ELF-1 (cell line): ENCODE measurements around the gene NAA25.
"Not testable (repeated sequence)": the region's sequence is repeated elsewhere in the genome, so short reads cannot be mapped to it uniquely, and the experiment has no call there.

Experiments
- DNase-seq: peaks from one replicate; pipeline ENCODE4 v3.0.0-alpha.2; 2016; ENCODE audit warnings: low read depth, low spot score

The NAA25 gene

GRCh38 chr12:112009596-112009995 lies 99.0 kb downstream of the NAA25 start:
- not testable (repeated sequence) for DNase-seq

- no peak for DNase-seq
These were observed 99.7 kb downstream of the NAA25 start for GRCh38 chr12:112008918-112009317.

- no peak for DNase-seq
These were observed 100.6 kb downstream of the NAA25 start for GRCh38 chr12:112007945-112008344.

GRCh38 chr12:112005419-112006395 lies 102.9 kb downstream of the NAA25 start:
- peak; percentile 80 for DNase-seq

- DNase-seq = no peak
These were observed 104.5 kb downstream of the NAA25 start for GRCh38 chr12:112004041-112004440.

GRCh38 chr12:112001576-112001975 lies 107.0 kb downstream of the NAA25 start:
- no peak for DNase-seq

GRCh38 chr12:112000820-112001219 lies 107.8 kb downstream of the NAA25 start:
- no peak for DNase-seq

- not testable (repeated sequence) for DNase-seq
These were observed 109.5 kb downstream of the NAA25 start for GRCh38 chr12:111999129-111999528.

GRCh38 chr12:111998015-111998414 lies 110.6 kb downstream of the NAA25 start:
- DNase-seq = no peak

- no peak for DNase-seq
These were observed 111.3 kb downstream of the NAA25 start for GRCh38 chr12:111997300-111997699.

- no peak for DNase-seq
These were observed 112.7 kb downstream of the NAA25 start for GRCh38 chr12:111995782-111996480.

GRCh38 chr12:111994211-111995111 lies 114.1 kb downstream of the NAA25 start:
- DNase-seq = not testable (repeated sequence)

- DNase-seq = no peak
These were observed 115.1 kb downstream of the NAA25 start for GRCh38 chr12:111993292-111994150.

GRCh38 chr12:111992464-111992863 lies 116.1 kb downstream of the NAA25 start:
- no peak for DNase-seq

- DNase-seq = no peak
These were observed 116.6 kb downstream of the NAA25 start for GRCh38 chr12:111991946-111992345.

- no peak for DNase-seq
These were observed 117.0 kb downstream of the NAA25 start for GRCh38 chr12:111991535-111991934.

GRCh38 chr12:111984820-111985219 lies 123.8 kb downstream of the NAA25 start:
- DNase-seq = no peak

GRCh38 chr12:111981987-111982386 lies 126.6 kb downstream of the NAA25 start:
- DNase-seq = no peak

- no peak for DNase-seq
These were observed 128.0 kb downstream of the NAA25 start for GRCh38 chr12:111980598-111980997.

GRCh38 chr12:111978545-111978944 lies 130.0 kb downstream of the NAA25 start:
- DNase-seq = no peak

- DNase-seq = no peak
These were observed 131.7 kb downstream of the NAA25 start for GRCh38 chr12:111976860-111977259.
